ENCODE measurements around the gene TTC9C.
"Not testable (repeated sequence)": the region's sequence is repeated elsewhere in the genome, so short reads cannot be mapped to it uniquely, and the experiment has no call there.

Gene TTC9C

GRCh38 chr11:62752994-62753735 is 24.9 kb downstream of the TTC9C start:
- no peak for DNase-seq

GRCh38 chr11:62753736-62754603 is 25.7 kb downstream of the TTC9C start, which contains the start of gene ZBTB3:
ZBTB3 (minus strand) TSS chr11:62754160; CDS start chr11:62753664, 496 bp downstream.
- DNase-seq, result peak; percentile 100

DNA sequence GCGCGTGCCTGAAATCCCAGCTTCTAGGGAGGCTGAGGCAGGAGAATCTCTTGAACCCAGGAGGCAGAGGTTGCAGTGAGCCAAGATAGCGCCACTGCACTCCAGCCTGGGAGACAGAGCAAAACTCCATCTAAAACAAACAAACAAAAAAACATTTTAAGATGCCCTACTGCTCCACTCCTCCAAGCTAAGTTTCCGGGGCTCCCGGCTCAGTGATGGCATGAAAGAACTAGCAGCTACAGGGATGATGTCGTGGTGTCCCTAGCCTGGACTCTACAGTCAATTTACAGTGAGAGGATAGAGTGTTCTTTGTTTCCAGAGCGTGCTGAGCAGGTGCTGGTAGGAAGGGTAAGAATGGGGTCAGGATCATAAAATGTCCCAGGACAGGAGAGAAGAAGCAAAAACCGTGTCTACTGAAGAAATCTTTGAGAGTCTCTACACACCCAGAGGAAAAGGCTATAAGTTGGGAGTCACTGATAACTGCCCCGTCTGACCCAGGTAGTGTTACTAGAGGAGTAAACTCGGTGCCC is 26.9 kb downstream of the TTC9C start:
- no peak for DNase-seq

DNA sequence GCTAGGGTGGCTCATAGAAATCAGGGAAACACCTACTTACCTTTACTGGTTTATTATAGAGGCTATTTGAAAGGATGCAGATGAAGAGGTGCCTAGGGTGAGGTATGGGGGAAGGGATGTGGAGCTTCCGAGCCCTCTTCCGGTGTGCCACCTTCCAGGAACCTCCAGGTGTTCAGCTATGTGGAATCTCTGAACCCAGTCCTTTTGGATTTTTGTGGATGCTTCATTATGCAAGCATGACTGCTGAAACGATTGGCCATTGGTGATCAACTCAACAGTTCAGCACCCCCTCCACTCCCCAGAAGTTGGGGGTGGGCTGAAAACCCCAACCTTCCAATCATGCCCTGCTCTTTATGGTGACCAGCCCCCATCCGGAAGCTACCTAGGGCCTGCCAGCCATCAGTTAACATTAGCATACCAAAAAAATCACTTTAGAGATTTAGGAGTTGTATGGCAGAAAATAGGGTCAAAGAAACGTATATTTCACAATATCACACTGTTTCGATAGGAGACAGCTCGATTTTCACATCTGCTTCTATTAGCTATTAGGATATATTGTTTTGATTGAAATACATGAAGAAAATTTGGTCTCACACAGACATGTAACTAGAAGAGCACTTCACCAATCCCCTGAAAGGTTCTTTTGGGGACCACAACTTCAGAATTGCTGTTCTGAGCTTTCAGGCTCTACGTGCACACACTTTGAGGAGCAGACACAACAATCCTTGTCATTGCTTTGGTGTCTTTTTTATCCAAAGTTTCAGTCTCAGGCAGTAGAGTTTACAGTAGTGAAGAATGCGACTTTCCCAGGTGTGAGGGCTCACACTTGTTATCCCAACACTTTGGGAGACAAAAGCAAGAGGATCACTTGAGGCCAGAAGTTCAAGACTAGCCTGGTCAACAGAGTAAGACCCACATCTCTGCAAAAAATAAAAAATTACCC is 29.8 kb downstream of the TTC9C start:
- no peak for DNase-seq

DNA sequence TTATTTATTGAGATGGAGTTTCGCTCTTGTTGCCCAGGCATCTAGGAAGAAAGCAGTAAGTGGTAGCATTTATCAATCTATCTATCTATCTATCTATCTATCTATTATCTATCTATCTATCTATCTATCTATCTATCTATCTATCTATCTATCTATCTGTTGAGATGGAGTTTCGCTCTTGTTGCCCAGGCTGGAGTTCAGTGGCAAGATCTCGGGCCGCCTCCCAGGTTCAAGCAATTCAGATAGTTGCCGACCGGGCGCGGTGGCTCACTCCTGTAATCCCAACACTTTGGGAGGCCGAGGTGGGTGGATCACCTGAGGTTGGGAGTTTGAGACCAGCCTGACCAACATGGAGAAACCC is 32.6 kb downstream of the TTC9C start:
- DNase-seq, result not testable (repeated sequence)

- DNase-seq, result peak; percentile 75 to 76
Observed at GRCh38 chr11:62770778-62771143, 42.5 kb downstream of the TTC9C start.

DNA sequence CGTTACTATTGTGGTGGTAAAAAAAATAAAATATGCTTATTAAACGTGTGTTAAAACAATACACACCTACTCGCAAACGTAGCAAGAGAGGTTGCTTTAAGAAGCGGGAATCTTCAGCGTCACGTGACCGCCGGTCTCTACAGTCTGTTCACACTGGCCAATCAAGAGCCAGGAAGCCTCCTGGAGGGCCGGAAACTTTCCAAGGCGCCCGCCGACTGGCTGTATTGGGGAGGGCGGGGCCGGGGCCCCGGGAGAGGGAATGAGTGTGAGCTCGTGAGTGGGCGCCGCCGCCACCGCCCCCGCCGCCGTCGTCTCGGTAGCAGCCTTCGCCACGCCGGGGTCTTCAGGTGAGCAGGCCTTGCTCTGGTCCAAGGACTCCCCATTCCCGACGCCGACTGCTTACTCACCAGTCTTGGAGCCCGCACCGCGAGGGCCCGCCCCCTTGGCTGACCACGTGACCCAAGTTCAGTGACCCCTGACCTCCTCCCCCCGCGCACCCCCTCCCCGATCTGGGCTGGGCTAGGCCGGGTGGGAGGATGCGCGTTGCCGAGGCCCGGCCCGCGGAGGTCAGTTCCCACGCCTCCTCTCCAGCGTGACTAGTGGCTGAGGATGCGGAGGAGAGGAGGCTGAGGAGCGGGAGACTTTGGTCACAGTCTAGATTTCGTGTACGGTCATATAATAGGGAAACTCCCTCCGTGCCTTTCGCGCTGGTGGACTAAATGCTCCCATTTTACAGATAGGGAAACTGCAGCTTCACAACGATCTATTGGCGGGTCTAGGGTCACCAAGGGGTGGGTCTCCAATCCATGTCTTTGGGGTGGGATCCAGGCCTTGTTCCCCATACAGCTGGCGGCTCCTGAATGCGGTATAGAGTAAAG is 43.1 kb downstream of the TTC9C start, which contains the start of gene TAF6L:
TAF6L (plus strand) TSS at position 253 of the 878 bp plus-strand sequence. CDS start 4,388 bp downstream, outside the sequence.
- peak; percentile 94 to 97 for DNase-seq

GRCh38 chr11:62774407-62774806 is 46.1 kb downstream of the TTC9C start:
- DNase-seq, result no peak

GRCh38 chr11:62775646-62776045 is 47.4 kb downstream of the TTC9C start:
- DNase-seq, result no peak

- DNase-seq, result no peak
Observed at GRCh38 chr11:62777389-62777788, 49.1 kb downstream of the TTC9C start.

DNA sequence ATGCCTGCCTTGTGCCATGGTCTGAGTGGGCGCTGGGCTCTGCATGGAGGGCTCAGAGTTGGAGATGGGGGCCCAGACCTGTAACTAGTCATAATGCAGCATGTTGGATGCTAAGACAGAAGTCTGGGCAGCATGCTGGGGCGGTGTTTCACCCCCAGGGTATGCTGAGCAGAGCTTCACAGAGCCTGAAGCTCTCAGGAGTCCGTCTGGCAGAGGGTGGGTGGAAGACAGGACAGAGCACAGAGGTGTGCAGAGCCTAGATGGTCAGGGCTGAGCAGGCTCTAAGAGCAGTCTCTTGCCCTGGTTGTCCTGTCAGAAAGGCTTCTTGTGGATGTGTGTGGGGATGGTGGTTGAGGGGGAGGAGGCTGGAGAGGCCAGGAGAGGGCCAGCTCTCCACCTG is 50.2 kb downstream of the TTC9C start:
- no peak for DNase-seq

- no peak for DNase-seq
Observed at GRCh38 chr11:62782753-62783152, 54.5 kb downstream of the TTC9C start.

DNA sequence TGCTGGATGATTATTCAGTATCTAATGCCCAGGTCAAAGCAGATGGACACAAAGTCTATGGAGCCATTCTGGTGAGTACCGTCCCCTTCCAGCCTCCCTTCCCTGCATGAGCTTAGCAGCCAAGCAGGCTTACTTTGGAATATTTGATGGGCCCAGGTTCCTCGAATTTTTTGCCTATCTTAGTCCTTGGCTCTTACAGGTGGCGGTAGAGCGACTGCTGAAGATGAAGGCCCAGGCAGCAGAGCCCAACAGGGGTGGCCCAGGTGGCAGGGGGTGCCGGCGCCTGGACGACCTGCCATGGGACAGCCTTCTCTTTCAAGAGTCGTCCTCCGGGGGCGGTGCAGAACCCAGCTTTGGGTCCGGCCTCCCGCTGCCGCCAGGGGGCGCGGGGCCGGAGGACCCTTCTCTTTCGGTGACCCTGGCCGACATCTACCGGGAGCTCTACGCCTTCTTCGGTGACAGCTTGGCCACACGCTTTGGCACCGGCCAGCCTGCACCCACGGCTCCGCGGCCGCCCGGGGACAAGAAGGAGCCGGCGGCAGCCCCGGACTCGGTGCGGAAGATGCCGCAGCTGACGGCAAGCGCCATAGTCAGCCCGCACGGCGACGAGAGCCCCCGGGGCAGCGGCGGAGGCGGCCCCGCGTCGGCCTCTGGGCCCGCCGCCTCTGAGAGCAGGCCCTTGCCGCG is 58.2 kb downstream of the TTC9C start:
- DNase-seq, result peak; percentile 76 to 77

DNA sequence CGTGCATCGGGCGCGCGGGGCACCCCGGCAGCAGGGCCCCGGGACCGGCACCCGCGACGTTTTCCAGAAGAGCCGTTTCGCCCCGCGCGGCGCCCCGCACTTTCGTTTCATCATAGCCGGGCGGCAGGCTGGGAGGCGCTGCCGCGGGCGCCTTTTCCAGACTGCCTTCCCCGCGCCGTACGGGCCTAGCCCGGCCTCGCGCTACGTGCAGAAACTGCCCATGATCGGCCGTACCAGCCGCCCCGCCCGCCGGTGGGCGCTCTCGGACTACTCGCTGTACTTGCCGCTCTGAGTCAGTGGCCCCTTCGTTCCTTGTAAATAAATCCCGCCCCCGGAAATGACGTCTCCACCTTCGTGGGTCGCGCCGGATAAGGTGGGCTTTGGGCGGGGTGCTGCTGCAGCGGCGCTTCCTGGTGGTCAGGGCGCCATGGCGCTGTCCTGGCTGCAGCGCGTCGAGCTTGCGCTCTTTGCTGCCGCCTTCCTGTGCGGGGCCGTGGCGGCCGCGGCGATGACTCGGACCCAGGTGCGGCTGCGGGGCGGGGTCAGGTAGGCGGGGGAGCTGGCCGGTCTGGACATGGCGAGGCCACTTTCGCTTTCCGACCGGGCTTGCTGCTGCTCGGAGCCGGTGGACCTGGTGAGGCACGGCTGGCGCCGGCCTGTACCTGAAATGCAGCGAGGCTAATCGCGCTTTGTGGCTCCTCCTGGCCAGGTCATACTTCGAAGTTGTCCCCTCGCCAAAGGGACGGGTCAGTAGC is 58.9 kb downstream of the TTC9C start, which contains the start of gene TMEM179B:
TMEM179B (plus strand) TSS at position 398 of the 755 bp plus-strand sequence; CDS start at position 428, 30 bp downstream.
- peak; percentile 96 for DNase-seq

All from Kasumi-1 (cell line).